Liver (tissue), 3 donors: ENCODE results near the gene LGALS12.

Experiments used
- ATF3 ChIP-seq: IDR thresholded peaks from 2 replicates; pipeline ENCODE4 v1.6.1; 2016; ENCODE audit warnings: antibody characterized with exemption
- CTCF ChIP-seq: fragments of 150-350 bp; IDR thresholded peaks from 2 replicates; pipeline ENCODE4 v1.5.1; 2017; ENCODE audit warnings: improper control_type of control experiment, low read depth, low read length; ENCODE audit not compliant: missing input control
- JUND ChIP-seq, 2 donors: IDR thresholded peaks; 2 replicates each; pipeline ENCODE4 v1.6.1; 2016; ENCODE audit warnings: antibody characterized with exemption in 2 of 2
- RAD21 ChIP-seq, 2 donors: IDR thresholded peaks; 2 replicates each; pipeline ENCODE4 v1.6.1; 2016; ENCODE audit warnings: antibody characterized with exemption in 2 of 2, mild to moderate bottlenecking in 2 of 2
- RXRA ChIP-seq, 2 donors: IDR thresholded peaks; 2 replicates each; pipeline ENCODE4 v1.6.1; 2017 to 2018; ENCODE audit warnings: antibody characterized with exemption in 2 of 2, mild to moderate bottlenecking in 1 of 2
- SP1 ChIP-seq: IDR thresholded peaks from 2 replicates; pipeline ENCODE4 v1.6.1; 2018; ENCODE audit warnings: antibody characterized with exemption, mild to moderate bottlenecking
- TAF1 ChIP-seq: conservative IDR thresholded peaks from 2 replicates; pipeline ENCODE4 v1.6.1; 2016; ENCODE audit warnings: antibody characterized with exemption, mild to moderate bottlenecking
- YY1 ChIP-seq: IDR thresholded peaks from 2 replicates; pipeline ENCODE4 v1.6.1; 2016; ENCODE audit warnings: antibody characterized with exemption, mild to moderate bottlenecking
- ZBTB33 ChIP-seq: IDR thresholded peaks from 2 replicates; pipeline ENCODE4 v1.6.1; 2016; ENCODE audit warnings: antibody characterized with exemption
- TF ChIP-seq, protein P1 (sequence below): IDR thresholded peaks from 2 replicates; pipeline ENCODE4 v1.6.1; 2016; ENCODE audit warnings: antibody characterized with exemption, mild to moderate bottlenecking
- donor health status: healthy.
- donor health status: healthy.

GRCh38 chr11:63472372-63472771 is 33.5 kb upstream of the LGALS12 start:
- TF ChIP-seq ATF3 (no peak), CTCF (no peak), SP1 (no peak), TAF1 (no peak), RXRA (IDR thresholded peaks at IDR 0.05) (no peak), RAD21 (IDR thresholded peaks at IDR 0.05) (no peak), ZBTB33 (no peak), JUND (IDR thresholded peaks at IDR 0.05) (no peak), YY1 (no peak)
- TF ChIP-seq, protein P1, sequence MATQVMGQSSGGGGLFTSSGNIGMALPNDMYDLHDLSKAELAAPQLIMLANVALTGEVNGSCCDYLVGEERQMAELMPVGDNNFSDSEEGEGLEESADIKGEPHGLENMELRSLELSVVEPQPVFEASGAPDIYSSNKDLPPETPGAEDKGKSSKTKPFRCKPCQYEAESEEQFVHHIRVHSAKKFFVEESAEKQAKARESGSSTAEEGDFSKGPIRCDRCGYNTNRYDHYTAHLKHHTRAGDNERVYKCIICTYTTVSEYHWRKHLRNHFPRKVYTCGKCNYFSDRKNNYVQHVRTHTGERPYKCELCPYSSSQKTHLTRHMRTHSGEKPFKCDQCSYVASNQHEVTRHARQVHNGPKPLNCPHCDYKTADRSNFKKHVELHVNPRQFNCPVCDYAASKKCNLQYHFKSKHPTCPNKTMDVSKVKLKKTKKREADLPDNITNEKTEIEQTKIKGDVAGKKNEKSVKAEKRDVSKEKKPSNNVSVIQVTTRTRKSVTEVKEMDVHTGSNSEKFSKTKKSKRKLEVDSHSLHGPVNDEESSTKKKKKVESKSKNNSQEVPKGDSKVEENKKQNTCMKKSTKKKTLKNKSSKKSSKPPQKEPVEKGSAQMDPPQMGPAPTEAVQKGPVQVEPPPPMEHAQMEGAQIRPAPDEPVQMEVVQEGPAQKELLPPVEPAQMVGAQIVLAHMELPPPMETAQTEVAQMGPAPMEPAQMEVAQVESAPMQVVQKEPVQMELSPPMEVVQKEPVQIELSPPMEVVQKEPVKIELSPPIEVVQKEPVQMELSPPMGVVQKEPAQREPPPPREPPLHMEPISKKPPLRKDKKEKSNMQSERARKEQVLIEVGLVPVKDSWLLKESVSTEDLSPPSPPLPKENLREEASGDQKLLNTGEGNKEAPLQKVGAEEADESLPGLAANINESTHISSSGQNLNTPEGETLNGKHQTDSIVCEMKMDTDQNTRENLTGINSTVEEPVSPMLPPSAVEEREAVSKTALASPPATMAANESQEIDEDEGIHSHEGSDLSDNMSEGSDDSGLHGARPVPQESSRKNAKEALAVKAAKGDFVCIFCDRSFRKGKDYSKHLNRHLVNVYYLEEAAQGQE = no peak
